ENCODE results near the gene FABP2. TPM values are rescaled to one million over a fixed set of nuclear protein-coding genes. Genes with fewer than 3 reads are reported as not detected.
"Not testable (repeated sequence)": the region's sequence is repeated elsewhere in the genome, so short reads cannot be mapped to it uniquely, and the experiment has no call there.

Gene FABP2
- total and polyA plus RNA-seq, 2 of the 8 experiments (the other 6 are each of a cell fraction or from before 2014, with no cell fraction given): not detected

DNA sequence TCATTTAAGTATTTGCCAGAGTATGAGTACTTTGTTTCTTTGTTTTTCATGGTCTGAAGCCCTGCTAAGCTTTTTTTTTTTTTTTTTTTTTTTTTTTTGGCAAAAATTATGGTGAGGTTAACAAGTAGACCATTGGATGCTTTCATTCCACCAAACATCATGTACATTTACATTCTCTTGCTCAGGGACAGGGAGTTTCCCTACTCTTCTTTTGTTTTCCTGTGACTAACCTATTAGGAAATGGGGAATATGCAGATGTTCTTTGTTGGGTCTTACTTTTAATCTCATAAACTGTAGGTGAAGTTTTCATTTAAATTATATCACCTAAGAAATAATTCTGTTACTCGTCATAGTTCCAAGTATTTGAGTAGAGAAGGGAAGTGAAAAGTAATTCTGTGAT lies 26.2 kb upstream of the FABP2 start:
- CTCF ChIA-PET (ENCODE audit: partially characterized antibody); H2BK120ac ChIP-seq (replicated peaks; ENCODE audit: low read depth, low read length); H4K91ac ChIP-seq (replicated peaks; ENCODE audit: insufficient read length, low read length); H3K4ac ChIP-seq (replicated peaks; ENCODE audit: insufficient read length, low read depth, low read length); H2AK5ac ChIP-seq (ENCODE audit: low read depth, low read length); H3K18ac ChIP-seq (ENCODE audit: extremely low read depth, low read length); H2BK15ac ChIP-seq (ENCODE audit: low read length); H3K4me1 ChIP-seq (replicated peaks in 1 of 4; ENCODE audit: control insufficient read depth in 3 of 4, insufficient read depth in 4 of 4, low read length in 3 of 4); DNase-seq (ENCODE audit: low read depth in 1 of 2, low spot score in 2 of 2); H3K36me3 ChIP-seq (ENCODE audit: control insufficient read depth in 2 of 4, insufficient read depth in 4 of 4, low read length in 3 of 4); H3K56ac ChIP-seq (replicated peaks; ENCODE audit: insufficient read length, low read depth, low read length); H2BK5ac ChIP-seq (ENCODE audit: low read depth, low read length); H3K23ac ChIP-seq (ENCODE audit: insufficient read length); H2AFZ ChIP-seq (ENCODE audit: low read length); H3K4me3 ChIP-seq (ENCODE audit: extremely low read depth in 1 of 4, insufficient read depth in 2 of 4, low read depth in 3 of 4, low read length in 4 of 4); H3K23me2 ChIP-seq (ENCODE audit: low read depth, low read length); H3K4me2 ChIP-seq (ENCODE audit: insufficient read depth in 1 of 2, low read depth in 2 of 2, low read length in 2 of 2); H3K27me3 ChIP-seq (replicated peaks in 1 of 4; ENCODE audit: control insufficient read depth in 3 of 4, extremely low read depth in 1 of 4, insufficient read depth in 3 of 4, low read length in 3 of 4); H3K9me3 ChIP-seq (ENCODE audit: insufficient read depth in 2 of 2, low read depth in 1 of 2, low read length in 1 of 2); FAIRE-seq; H2BK20ac ChIP-seq (ENCODE audit: low read length); POLR2A ChIA-PET (ENCODE audit: partially characterized antibody); H3K9ac ChIP-seq (replicated peaks in 1 of 4; ENCODE audit: extremely low read depth in 1 of 4, low read depth in 3 of 4, low read length in 3 of 4); H3K14ac ChIP-seq (ENCODE audit: insufficient read length); H4K20me1 ChIP-seq (replicated peaks in 1 of 2; ENCODE audit: control insufficient read depth in 1 of 2, insufficient read depth in 2 of 2, low read length in 2 of 2); H3K79me2 ChIP-seq (ENCODE audit: control insufficient read depth in 1 of 2, insufficient read depth in 2 of 2, low read length in 2 of 2); H3K79me1 ChIP-seq (ENCODE audit: low read depth, low read length); H2BK12ac ChIP-seq (ENCODE audit: low read depth, low read length); H3K27ac ChIP-seq (ENCODE audit: low read depth, low read length); H4K8ac ChIP-seq (ENCODE audit: extremely low read depth, insufficient read depth, low read length); H4K5ac ChIP-seq (ENCODE audit: insufficient read length, low read depth, low read length): not testable (repeated sequence)
- 79% methylated on average over 1 of the region's 1 CpG; no CpG with 5 or more reads in 1 of the 2 experiments for WGBS, 2 experiments (ENCODE audit: extremely low coverage in 1 of 2, insufficient coverage in 1 of 2, insufficient read length in 1 of 2, insufficient replicate concordance in 2 of 2, low coverage in 1 of 2, low lambda C conversion rate in 2 of 2, missing lambda C conversion rate in 1 of 2)

- H3K27me3 ChIP-seq (replicated peaks in 1 of 4; ENCODE audit: control insufficient read depth in 3 of 4, extremely low read depth in 1 of 4, insufficient read depth in 3 of 4, low read length in 3 of 4); H3K4me2 ChIP-seq (ENCODE audit: insufficient read depth in 1 of 2, low read depth in 2 of 2, low read length in 2 of 2); H3K36me3 ChIP-seq (ENCODE audit: control insufficient read depth in 2 of 4, insufficient read depth in 4 of 4, low read length in 3 of 4); CTCF ChIA-PET (ENCODE audit: partially characterized antibody); H4K8ac ChIP-seq (ENCODE audit: extremely low read depth, insufficient read depth, low read length); H4K20me1 ChIP-seq (replicated peaks in 1 of 2; ENCODE audit: control insufficient read depth in 1 of 2, insufficient read depth in 2 of 2, low read length in 2 of 2); DNase-seq (ENCODE audit: low read depth in 1 of 2, low spot score in 2 of 2); H2BK15ac ChIP-seq (ENCODE audit: low read length); H3K79me1 ChIP-seq (ENCODE audit: low read depth, low read length); H3K4me1 ChIP-seq (replicated peaks in 1 of 4; ENCODE audit: control insufficient read depth in 3 of 4, insufficient read depth in 4 of 4, low read length in 3 of 4); H2BK20ac ChIP-seq (ENCODE audit: low read length); H3K4ac ChIP-seq (replicated peaks; ENCODE audit: insufficient read length, low read depth, low read length); FAIRE-seq; H3K9me3 ChIP-seq (ENCODE audit: insufficient read depth in 2 of 2, low read depth in 1 of 2, low read length in 1 of 2); H3K23me2 ChIP-seq (ENCODE audit: low read depth, low read length); H3K23ac ChIP-seq (ENCODE audit: insufficient read length); H2BK12ac ChIP-seq (ENCODE audit: low read depth, low read length); H2BK5ac ChIP-seq (ENCODE audit: low read depth, low read length); H2BK120ac ChIP-seq (replicated peaks; ENCODE audit: low read depth, low read length); POLR2A ChIA-PET (ENCODE audit: partially characterized antibody); H3K27ac ChIP-seq (ENCODE audit: low read depth, low read length); H4K5ac ChIP-seq (ENCODE audit: insufficient read length, low read depth, low read length); H3K9ac ChIP-seq (replicated peaks in 1 of 4; ENCODE audit: extremely low read depth in 1 of 4, low read depth in 3 of 4, low read length in 3 of 4); H3K18ac ChIP-seq (ENCODE audit: extremely low read depth, low read length); H2AFZ ChIP-seq (ENCODE audit: low read length); H4K91ac ChIP-seq (replicated peaks; ENCODE audit: insufficient read length, low read length); H3K4me3 ChIP-seq (ENCODE audit: extremely low read depth in 1 of 4, insufficient read depth in 2 of 4, low read depth in 3 of 4, low read length in 4 of 4); H3K56ac ChIP-seq (replicated peaks; ENCODE audit: insufficient read length, low read depth, low read length); H2AK5ac ChIP-seq (ENCODE audit: low read depth, low read length); H3K79me2 ChIP-seq (ENCODE audit: control insufficient read depth in 1 of 2, insufficient read depth in 2 of 2, low read length in 2 of 2); H3K14ac ChIP-seq (ENCODE audit: insufficient read length): not testable (repeated sequence)
- no CpG with 5 or more reads among the region's 2 CpGs for WGBS, 2 experiments (ENCODE audit: extremely low coverage in 1 of 2, insufficient coverage in 1 of 2, insufficient read length in 1 of 2, insufficient replicate concordance in 2 of 2, low coverage in 1 of 2, low lambda C conversion rate in 2 of 2, missing lambda C conversion rate in 1 of 2)
These were observed 21.4 kb upstream of the FABP2 start for GRCh38 chr4:119343293-119343692.

All from H1 (cell line).